ENCODE results near the gene TPSB2.

Gene TPSB2

GRCh38 chr16:1218930-1219611 lies 10.9 kb downstream of the TPSB2 start:
- no peak for DNase-seq

- no peak for DNase-seq
Observed at GRCh38 chr16:1218061-1218929, 11.7 kb downstream of the TPSB2 start.

GRCh38 chr16:1217526-1217925 lies 12.5 kb downstream of the TPSB2 start:
- no peak for DNase-seq

- no peak for DNase-seq
Observed at GRCh38 chr16:1216681-1217400, 13.1 kb downstream of the TPSB2 start.

GRCh38 chr16:1216296-1216619 lies 13.7 kb downstream of the TPSB2 start:
- no peak for DNase-seq

GRCh38 chr16:1215574-1216295 lies 14.2 kb downstream of the TPSB2 start:
- DNase-seq = no peak

GRCh38 chr16:1214719-1215118 lies 15.3 kb downstream of the TPSB2 start:
- DNase-seq = no peak

- no peak for DNase-seq
Observed at GRCh38 chr16:1213796-1214372, 16.1 kb downstream of the TPSB2 start.

GRCh38 chr16:1213231-1213630 lies 16.8 kb downstream of the TPSB2 start:
- no peak for DNase-seq

GRCh38 chr16:1212616-1213194 lies 17.3 kb downstream of the TPSB2 start:
- no peak for DNase-seq

- DNase-seq = no peak
Observed at GRCh38 chr16:1211451-1212268, 18.3 kb downstream of the TPSB2 start.

GRCh38 chr16:1210461-1210860 lies 19.5 kb downstream of the TPSB2 start:
- DNase-seq = no peak

- no peak for DNase-seq
Observed at GRCh38 chr16:1209081-1209480, 20.9 kb downstream of the TPSB2 start.

- no peak for DNase-seq
Observed at GRCh38 chr16:1208239-1208830, 21.6 kb downstream of the TPSB2 start.

- DNase-seq = no peak
Observed at GRCh38 chr16:1206786-1207185, 23.2 kb downstream of the TPSB2 start.

- DNase-seq = no peak
Observed at GRCh38 chr16:1206326-1206725, 23.7 kb downstream of the TPSB2 start.

- DNase-seq = no peak
Observed at GRCh38 chr16:1204933-1205332, 25.1 kb downstream of the TPSB2 start.

GRCh38 chr16:1202274-1202673 lies 27.7 kb downstream of the TPSB2 start:
- DNase-seq = no peak

GRCh38 chr16:1201444-1201843 lies 28.5 kb downstream of the TPSB2 start:
- DNase-seq = no peak

GRCh38 chr16:1200014-1200627 lies 29.9 kb downstream of the TPSB2 start:
- no peak for DNase-seq
